ENCODE data around the gene LIF. TPM values are rescaled to one million over a fixed set of nuclear protein-coding genes. Genes with fewer than 3 reads are reported as not detected.

The LIF gene
- total RNA-seq, 2 experiments from 2014 or later, result 176 to 189 TPM

DNA sequence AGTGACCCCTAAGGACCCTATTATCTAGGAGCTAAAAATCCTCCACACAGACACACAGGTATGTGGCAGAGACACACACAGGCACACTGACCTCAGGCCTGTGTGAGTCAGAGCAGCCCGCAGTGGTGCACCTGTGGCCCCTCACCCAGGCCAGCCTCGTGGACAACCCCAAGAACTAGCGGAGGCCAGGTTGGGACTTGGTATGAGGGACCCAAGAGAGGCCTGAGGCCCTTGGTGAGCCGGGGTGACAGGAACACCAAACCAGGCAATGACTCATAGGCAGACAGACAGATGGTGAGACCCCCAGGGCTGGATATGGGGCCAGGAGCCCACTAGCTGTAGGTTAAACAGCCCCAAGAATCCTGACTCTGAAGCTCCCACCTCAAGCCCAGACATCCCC lies 36.8 kb upstream of the LIF start:
- CTCF ChIA-PET, result interaction anchor here (1.2 to 9.4 kb wide), 4 partner anchors 16 to 177 kb away, joined by 5 to 154 read pairs (median 20); partner anchors contain the start of gene OSM
- intact Hi-C loops (cut with micrococcal nuclease), result no loop called here
- Mint-ChIP-seq H3K36me3 (peaks cover 2% of the 10 kb centered on the region), H3K27ac (no peak overlapping the region), H3K27me3 (no peaks in the 10 kb centered on the region), H3K9me3 (no peaks in the 10 kb centered on the region), H3K4me3 (no peak overlapping the region), H3K4me1 (ENCODE audit: low read depth) (peaks cover 36% of the 10 kb centered on the region)
- no peak for DNase-seq
- POLR2A ChIA-PET, result no interaction called here

DNA sequence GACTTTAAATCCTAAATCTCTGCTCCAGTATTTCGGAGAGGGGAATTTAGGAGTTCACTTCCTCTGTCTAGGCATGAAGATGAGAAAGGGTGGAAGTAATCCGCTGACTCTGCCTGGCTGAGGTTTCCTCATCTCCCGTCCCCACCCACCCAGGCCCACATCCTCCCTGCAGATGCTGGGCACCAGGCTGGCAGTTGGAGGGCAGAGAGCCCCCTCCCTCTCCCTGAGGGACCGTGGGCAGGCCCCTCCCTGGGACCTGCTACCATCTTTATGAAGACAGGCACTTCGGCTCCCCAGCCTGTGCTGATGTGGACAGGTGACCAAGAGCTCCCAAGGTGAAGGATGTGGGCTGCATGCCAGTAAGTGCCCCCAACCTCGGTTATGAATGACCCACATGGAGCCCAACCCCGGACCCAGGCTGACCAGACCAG lies 36.1 kb upstream of the LIF start:
- POLR2A ChIA-PET, result no interaction called here
- peaks cover 29% of the 10 kb centered on the region for H3K4me1 Mint-ChIP-seq (ENCODE audit: low read depth)
- DNase-seq, result no peak
- no peak overlapping the region for H3K27ac Mint-ChIP-seq
- intact Hi-C loops (cut with micrococcal nuclease), result no loop called here
- H3K27me3 Mint-ChIP-seq, result no peaks in the 10 kb centered on the region
- H3K4me3 Mint-ChIP-seq, result no peak overlapping the region
- CTCF ChIA-PET, result interaction anchor here (0.8 to 9.4 kb wide), 5 partner anchors 15 to 176 kb away, joined by 3 to 154 read pairs (median 6); partner anchors contain the start of genes OSM and RNF215
- no peaks in the 10 kb centered on the region for H3K9me3 Mint-ChIP-seq
- peaks cover 2% of the 10 kb centered on the region for H3K36me3 Mint-ChIP-seq

DNA sequence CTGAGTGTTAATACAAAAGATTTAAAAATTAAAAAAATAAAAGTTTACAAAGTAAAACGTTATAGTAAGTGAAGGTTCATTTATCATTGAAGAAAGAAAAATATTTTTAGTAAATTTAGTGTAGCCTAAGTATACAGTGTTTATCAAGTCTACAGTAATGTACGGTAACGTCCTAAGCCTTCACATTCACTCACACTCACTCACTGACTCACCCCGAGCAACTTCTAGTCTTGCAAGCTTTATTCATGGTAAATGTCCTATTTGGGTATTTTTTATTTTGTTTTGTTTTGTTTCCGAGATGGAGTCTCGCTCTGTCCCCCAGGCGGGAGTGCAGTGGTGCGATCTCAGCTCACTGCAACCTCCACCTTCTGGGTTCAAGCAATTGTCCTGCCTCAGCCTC lies 33.9 kb upstream of the LIF start:
- no peaks in the 10 kb centered on the region for H3K9me3 Mint-ChIP-seq
- POLR2A ChIA-PET, result interaction anchor here (0.8 kb wide), 1 partner anchor 30 kb away, joined by 3 read pairs; no protein-coding TSS in a partner anchor
- H3K4me3 Mint-ChIP-seq, result no peak overlapping the region
- H3K36me3 Mint-ChIP-seq, result no peaks in the 10 kb centered on the region
- peaks cover 33% of the 10 kb centered on the region for H3K4me1 Mint-ChIP-seq (ENCODE audit: low read depth)
- no peaks in the 10 kb centered on the region for H3K27me3 Mint-ChIP-seq
- H3K27ac Mint-ChIP-seq, result no peak overlapping the region
- no peak for DNase-seq
- CTCF ChIA-PET, result interaction anchor here (0.6 to 2.2 kb wide), 6 partner anchors 8 to 172 kb away, joined by 3 to 13 read pairs (median 4); partner anchors contain the start of gene CASTOR1
- intact Hi-C loops (cut with micrococcal nuclease), result no loop called here

DNA sequence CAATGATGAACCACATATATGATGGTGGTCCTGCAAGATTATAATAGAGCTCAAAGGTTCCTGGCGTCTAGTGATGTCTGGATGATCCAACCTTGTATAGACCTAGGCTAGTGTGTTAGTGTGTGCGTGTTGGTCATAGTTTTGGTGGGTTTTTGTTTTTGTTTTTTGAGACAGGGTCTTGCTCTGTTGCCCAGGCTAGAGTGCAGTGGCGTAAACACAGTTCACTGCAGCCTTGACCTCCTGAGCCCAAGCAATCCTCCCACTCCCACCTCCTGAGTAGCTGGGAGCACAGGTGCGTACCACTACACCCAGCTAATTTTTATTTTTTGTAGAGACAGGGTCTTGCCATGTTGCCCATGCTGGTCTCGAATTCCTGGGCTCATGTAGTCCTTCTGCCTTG lies 33.4 kb upstream of the LIF start:
- CTCF ChIA-PET, result interaction anchor here (0.6 to 2.2 kb wide), 7 partner anchors 8 to 172 kb away, joined by 3 to 13 read pairs (median 3); partner anchors contain the start of gene CASTOR1
- H3K4me1 Mint-ChIP-seq (ENCODE audit: low read depth), result peaks cover 38% of the 10 kb centered on the region

DNA sequence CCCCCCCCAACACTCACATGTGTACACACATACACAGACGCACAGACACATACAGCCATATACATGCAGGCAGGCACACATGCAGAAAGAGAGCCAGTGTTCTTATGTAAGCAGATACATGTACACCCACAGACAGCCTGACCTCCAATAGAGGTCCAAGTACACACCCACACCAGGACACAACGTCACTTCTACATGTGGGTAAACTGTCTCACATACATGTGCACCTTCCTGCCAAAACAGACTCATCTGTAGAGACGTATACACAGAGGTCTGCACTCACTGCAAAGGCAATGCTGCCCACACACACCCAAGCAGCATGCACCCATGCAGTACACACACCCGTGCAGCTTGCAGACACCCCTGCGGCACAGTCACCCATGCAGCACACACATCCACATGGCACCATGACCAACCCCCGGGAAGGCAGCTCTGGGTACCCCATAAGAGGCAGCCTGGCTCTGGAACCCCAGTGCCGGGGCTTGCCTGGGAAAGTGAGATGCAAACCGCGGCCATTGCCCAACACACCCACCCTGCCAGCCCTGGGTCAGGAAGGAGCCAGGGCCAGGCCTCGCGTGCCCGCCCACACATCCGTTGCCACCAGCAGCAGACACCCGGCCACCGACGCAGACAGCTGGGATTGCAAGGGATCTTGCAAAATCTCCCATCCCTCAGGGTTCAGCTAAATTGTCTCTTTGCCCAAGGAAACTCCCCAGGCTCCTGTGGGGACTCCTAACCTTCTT lies 32.7 kb upstream of the LIF start:
- H3K9me3 Mint-ChIP-seq, result no peaks in the 10 kb centered on the region
- intact Hi-C loops (cut with micrococcal nuclease), result no loop called here
- H3K27ac Mint-ChIP-seq, result no peak overlapping the region
- peaks cover 45% of the 10 kb centered on the region for H3K4me1 Mint-ChIP-seq (ENCODE audit: low read depth)
- H3K36me3 Mint-ChIP-seq, result no peaks in the 10 kb centered on the region
- CTCF ChIA-PET, result interaction anchor here (0.8 to 2.2 kb wide), 4 partner anchors 9 to 171 kb away, joined by 3 to 13 read pairs (median 5); partner anchors contain the start of gene CASTOR1
- DNase-seq, result no peak
- H3K4me3 Mint-ChIP-seq, result no peak overlapping the region
- no peaks in the 10 kb centered on the region for H3K27me3 Mint-ChIP-seq
- POLR2A ChIA-PET, result interaction anchor here (0.5 to 1.7 kb wide), 2 partner anchors 11 to 372 kb away, joined by 3 to 5 read pairs; no protein-coding TSS in a partner anchor

More for the DNA sequence above, 33.4 kb upstream of the LIF start:
- POLR2A ChIA-PET, result interaction anchor here (0.5 to 0.8 kb wide), 2 partner anchors 29 to 373 kb away, joined by 3 read pairs; no protein-coding TSS in a partner anchor
- Mint-ChIP-seq H3K27me3 (no peaks in the 10 kb centered on the region), H3K4me3 (no peak overlapping the region), H3K36me3 (no peaks in the 10 kb centered on the region), H3K27ac (no peak overlapping the region), H3K9me3 (no peaks in the 10 kb centered on the region)
- no peak for DNase-seq
- intact Hi-C loops (cut with micrococcal nuclease), result no loop called here

DNA sequence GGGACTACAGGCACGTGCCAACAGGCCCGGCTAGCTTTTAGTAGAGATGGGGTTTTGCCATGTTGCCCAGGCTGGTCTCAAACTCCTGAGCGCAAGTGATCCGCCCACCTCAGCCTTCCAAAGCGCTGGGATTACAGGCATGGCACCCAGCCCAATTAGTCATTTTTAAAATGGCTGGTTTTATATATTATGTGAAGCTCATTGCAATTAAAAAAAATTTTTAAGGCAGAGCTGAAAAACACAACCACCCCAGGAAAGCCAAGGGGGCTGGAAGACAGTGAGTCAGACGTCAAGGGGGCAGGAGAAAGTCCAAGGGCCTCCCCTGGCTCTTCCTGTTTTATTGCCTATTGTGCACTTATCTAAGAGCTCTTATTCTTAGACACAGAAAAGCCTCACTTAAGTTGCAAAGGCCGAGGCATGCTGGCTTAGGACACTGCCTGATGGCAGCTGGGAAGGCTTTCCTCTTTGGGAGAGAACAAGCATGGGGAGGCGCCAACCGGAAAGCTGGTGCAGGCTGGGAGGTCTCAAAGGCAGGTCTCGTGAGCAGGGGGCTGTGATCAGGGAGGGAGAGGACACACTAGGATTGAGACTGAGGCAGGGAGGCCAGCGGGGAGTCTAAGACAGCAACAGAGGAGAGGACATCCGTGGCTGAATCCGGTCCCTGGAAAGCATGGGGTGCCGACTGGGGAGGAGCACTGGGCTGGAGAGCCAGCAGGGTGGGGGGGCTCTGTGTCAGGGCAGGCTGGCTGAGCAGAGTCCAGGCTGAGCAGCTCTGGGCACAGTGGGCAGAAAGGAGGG lies 31.2 kb upstream of the LIF start:
- Mint-ChIP-seq H3K27ac (no peak overlapping the region), H3K9me3 (no peaks in the 10 kb centered on the region), H3K27me3 (no peaks in the 10 kb centered on the region), H3K4me1 (ENCODE audit: low read depth) (peaks cover 40% of the 10 kb centered on the region), H3K36me3 (peaks cover 1% of the 10 kb centered on the region), H3K4me3 (no peak overlapping the region)
- ChIA-PET CTCF (interaction anchor here (0.8 to 1.9 kb wide), 5 partner anchors 10 to 110 kb away, joined by 3 to 5 read pairs (median 4); no protein-coding TSS in a partner anchor), POLR2A (interaction anchor here (1.7 kb wide), 1 partner anchor 10 kb away, joined by 5 read pairs; no protein-coding TSS in a partner anchor)
- no peak for DNase-seq
- intact Hi-C loops (cut with micrococcal nuclease), result no loop called here

DNA sequence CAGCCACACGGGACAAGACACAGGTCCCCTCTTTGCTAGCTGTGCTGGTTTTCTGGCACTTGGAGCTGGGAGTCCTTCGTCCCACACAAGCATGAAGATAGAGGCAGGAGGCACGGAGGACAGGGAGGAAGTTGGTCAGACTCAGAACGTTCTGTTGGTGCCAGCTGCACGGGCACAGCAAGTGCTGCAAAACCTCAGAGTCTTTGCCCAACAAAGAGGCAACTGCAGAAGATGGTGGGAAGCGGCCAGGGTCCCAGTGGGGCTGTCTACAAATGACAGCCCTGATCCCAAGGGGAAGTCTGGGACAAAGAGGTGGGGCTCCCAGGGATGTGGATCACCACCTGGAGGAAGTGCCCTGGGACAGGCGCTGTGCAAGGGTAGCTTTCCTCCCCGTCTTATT lies 29.5 kb upstream of the LIF start:
- H3K4me3 Mint-ChIP-seq, result peak overlapping the region; percentile 13
- intact Hi-C loops (cut with micrococcal nuclease), result no loop called here
- no peak overlapping the region for H3K27ac Mint-ChIP-seq
- POLR2A ChIA-PET, result interaction anchor here (0.8 kb wide), 1 partner anchor 9 kb away, joined by 3 read pairs; the partner anchor contains the start of gene OSM
- H3K9me3 Mint-ChIP-seq, result no peaks in the 10 kb centered on the region
- no peaks in the 10 kb centered on the region for H3K27me3 Mint-ChIP-seq
- H3K36me3 Mint-ChIP-seq, result peaks cover 6% of the 10 kb centered on the region
- H3K4me1 Mint-ChIP-seq (ENCODE audit: low read depth), result peaks cover 33% of the 10 kb centered on the region
- DNase-seq, result no peak
- CTCF ChIA-PET, result interaction anchor here (1.0 to 1.9 kb wide), 3 partner anchors 12 to 168 kb away, joined by 3 to 4 read pairs (median 4); no protein-coding TSS in a partner anchor

DNA sequence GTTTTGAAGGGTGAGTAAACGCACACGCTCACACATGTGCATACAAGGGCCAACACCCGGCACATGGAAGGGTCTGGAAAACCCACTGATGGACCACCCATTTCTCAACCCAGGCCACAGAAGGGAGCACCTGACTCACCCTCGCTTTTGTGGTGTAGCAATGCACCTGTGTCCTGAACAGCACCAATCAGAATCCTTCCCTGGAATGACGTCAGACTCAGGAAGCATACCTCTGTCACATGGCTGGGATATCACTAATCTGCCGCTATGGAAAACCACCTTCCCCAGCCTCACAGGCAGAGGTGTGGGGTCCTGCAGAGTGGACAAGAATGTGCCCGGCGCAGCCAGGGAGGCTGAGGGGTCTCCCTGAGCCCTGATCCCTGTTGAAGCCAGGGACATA lies 29.1 kb upstream of the LIF start:
- no peak overlapping the region for H3K27ac Mint-ChIP-seq
- peaks cover 33% of the 10 kb centered on the region for H3K4me1 Mint-ChIP-seq (ENCODE audit: low read depth)
- CTCF ChIA-PET, result interaction anchor here (0.8 to 1.5 kb wide), 3 partner anchors 12 to 168 kb away, joined by 3 to 4 read pairs (median 3); no protein-coding TSS in a partner anchor
- POLR2A ChIA-PET, result interaction anchor here (0.8 kb wide), 1 partner anchor 9 kb away, joined by 3 read pairs; the partner anchor contains the start of gene OSM
- H3K9me3 Mint-ChIP-seq, result no peaks in the 10 kb centered on the region
- H3K27me3 Mint-ChIP-seq, result no peaks in the 10 kb centered on the region
- peak; percentile 46 for DNase-seq
- intact Hi-C loops (cut with micrococcal nuclease), result no loop called here
- H3K4me3 Mint-ChIP-seq, result peak overlapping the region; percentile 13
- peaks cover 7% of the 10 kb centered on the region for H3K36me3 Mint-ChIP-seq

DNA sequence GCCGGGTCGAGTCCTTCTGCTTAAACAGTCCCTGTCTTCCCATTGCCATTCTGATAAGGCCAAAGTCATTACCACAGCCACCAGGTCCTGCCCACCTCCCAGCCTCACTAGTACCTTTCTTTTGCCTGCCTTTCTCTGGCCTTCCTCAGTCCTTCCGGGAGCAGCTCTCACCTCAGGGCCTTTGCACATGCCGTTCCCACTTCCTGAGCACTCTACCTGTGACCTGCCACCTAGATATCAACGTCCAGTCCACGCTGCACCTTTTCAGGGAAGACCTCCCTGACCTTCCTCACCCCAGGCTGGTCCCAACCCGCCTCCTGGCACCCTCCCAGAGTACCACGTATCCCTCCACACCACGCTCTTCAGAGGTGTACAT lies 27.9 kb upstream of the LIF start:
- Mint-ChIP-seq H3K4me1 (ENCODE audit: low read depth) (peaks cover 29% of the 10 kb centered on the region), H3K4me3 (no peak overlapping the region), H3K36me3 (peaks cover 12% of the 10 kb centered on the region), H3K9me3 (no peaks in the 10 kb centered on the region), H3K27ac (no peak overlapping the region), H3K27me3 (no peaks in the 10 kb centered on the region)
- no peak for DNase-seq
- CTCF ChIA-PET, result interaction anchor here (1.0 kb wide), 1 partner anchor 170 kb away, joined by 3 read pairs; no protein-coding TSS in a partner anchor
- intact Hi-C loops (cut with micrococcal nuclease), result no loop called here
- POLR2A ChIA-PET, result interaction anchor here (0.6 kb wide), 1 partner anchor 802 kb away, joined by 4 read pairs; no protein-coding TSS in a partner anchor

DNA sequence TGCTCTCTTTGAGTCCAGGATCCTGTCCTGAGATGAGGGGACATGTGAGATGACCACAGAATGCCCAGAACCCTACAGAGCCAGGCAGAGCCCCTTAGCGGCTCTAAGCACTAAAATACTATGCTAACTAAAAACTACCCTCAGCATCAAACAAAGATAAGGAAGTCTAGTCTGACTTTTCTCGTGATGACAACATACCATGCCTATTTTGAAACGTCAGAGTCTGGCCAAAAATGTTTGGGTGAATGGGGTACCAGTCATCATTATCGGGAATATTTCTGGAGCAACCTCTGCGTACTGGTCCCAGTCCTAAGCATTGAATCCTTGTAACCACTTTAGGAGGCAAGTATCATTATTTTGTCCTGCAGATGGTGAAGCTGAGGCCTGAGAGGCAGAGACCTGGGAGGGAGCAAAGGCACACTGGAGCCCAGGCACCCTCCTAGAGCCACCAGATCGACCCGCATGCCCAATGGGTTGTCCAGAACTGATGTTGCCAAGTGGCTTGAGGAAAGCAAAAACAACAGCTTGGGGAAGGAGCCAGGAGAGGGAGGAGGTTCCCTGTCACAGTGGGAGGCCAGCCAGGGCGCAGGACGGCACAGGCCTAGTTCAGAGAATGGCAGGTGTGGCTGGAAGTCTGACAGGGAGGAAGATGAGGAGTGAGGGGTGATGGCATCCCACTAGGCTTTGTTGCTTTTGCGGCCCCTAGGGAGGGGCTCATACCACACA lies 27.3 kb upstream of the LIF start:
- ChIA-PET POLR2A (interaction anchor here (0.6 kb wide), 1 partner anchor 802 kb away, joined by 4 read pairs; no protein-coding TSS in a partner anchor), CTCF (no interaction called here)
- intact Hi-C loops (cut with micrococcal nuclease), result no loop called here
- Mint-ChIP-seq H3K27me3 (no peaks in the 10 kb centered on the region), H3K27ac (no peak overlapping the region), H3K9me3 (no peaks in the 10 kb centered on the region), H3K4me3 (no peak overlapping the region), H3K4me1 (ENCODE audit: low read depth) (peaks cover 26% of the 10 kb centered on the region), H3K36me3 (peaks cover 14% of the 10 kb centered on the region)
- no peak for DNase-seq
